HUES6 (cell line): ENCODE measurements around the gene PLA2G10.
A peak's percentile ranks its signal among the peaks of the same experiment; 100 is the strongest.
"Not testable (repeated sequence)": the region's sequence is repeated elsewhere in the genome, so short reads cannot be mapped to it uniquely, and the experiment has no call there.

Experiments
- H3K27ac ChIP-seq: 2 replicates; pipeline ENCODE4 v1.7.0; 2013; ENCODE audit warnings: low read depth, mild to moderate bottlenecking, low read length, inconsistent platforms
- H3K27me3 ChIP-seq: 2 replicates; pipeline ENCODE4 v1.6.1; 2013; ENCODE audit warnings: low read length; ENCODE audit not compliant: control insufficient read depth, insufficient read depth
- H3K36me3 ChIP-seq: 2 replicates; pipeline ENCODE4 v1.6.1; 2013; ENCODE audit warnings: low read length; ENCODE audit not compliant: control insufficient read depth, insufficient read depth
- H3K4me1 ChIP-seq: 2 replicates; pipeline ENCODE4 v1.6.1; 2013; ENCODE audit warnings: low read length; ENCODE audit not compliant: control insufficient read depth, insufficient read depth
- H3K4me3 ChIP-seq: 2 replicates; pipeline ENCODE4 v1.5.1; 2013; ENCODE audit warnings: low read depth, low read length
- H3K9ac ChIP-seq: one replicate; pipeline ENCODE4 v1.6.1; 2013; ENCODE audit warnings: mild to moderate bottlenecking, low read length
- H3K9me3 ChIP-seq: 2 replicates; pipeline ENCODE4 v1.6.1; 2013; ENCODE audit warnings: low read depth, low read length; ENCODE audit not compliant: control insufficient read depth, insufficient read depth

The PLA2G10 gene

DNA sequence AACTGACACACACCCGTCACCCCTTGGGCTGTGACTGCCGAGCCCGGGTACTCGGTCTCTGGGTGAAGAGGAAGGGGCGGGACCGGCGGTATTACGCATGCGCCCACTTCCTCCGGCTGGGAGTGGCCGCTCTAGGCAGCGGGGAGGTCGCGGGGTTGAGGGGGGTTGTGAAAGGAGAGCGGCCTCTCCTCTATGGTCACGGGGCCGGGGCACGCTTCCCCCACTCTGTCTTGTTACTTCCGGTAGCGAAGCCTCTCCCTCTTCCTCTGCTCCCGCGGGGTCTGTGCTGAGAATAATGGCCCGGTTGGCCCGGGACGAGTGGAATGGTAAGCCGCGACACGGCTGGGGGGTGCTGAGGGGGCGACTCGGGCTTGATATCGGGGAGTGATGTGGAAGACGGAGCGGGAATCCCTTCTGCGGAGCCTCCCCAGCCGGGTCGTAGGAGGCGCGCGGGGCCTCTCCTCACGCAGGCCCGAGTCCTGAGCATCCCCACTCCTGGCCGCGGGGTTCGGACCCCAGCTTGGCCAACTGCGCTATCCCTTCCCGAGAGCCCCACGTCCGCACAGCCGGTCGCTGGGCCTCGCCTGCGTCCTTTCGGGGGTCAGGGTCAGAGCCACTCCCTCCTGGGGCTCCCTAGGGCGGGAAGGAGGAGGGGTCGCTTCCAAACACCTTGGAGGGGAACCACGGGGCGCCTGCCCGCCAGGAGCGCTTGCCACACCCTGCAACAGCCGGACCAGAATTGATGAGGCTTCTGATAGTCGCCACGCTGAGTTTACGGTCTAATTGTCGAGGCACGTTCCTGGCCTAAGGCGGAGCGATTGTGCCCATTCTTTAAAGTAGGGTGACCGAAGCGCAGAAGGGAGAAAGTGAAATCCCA lies 61.2 kb downstream of the PLA2G10 start, which contains the start of gene BFAR:
Gene BFAR (plus strand): TSS at position 259 of the 877 bp plus-strand sequence. CDS start 11,396 bp downstream, outside the sequence.
- Histone ChIP-seq H3K9me3 (no peaks in the 10 kb centered on the region), H3K27me3 (no peaks in the 10 kb centered on the region), H3K27ac (peak within 1 kb of the TSS; percentile 89), H3K4me1 (peaks cover 36% of the 10 kb centered on the region), H3K9ac (peak within 1 kb of the TSS; percentile 91), H3K36me3 (peaks cover 10% of the 10 kb centered on the region), H3K4me3 (peak within 1 kb of the TSS; percentile 86)

DNA sequence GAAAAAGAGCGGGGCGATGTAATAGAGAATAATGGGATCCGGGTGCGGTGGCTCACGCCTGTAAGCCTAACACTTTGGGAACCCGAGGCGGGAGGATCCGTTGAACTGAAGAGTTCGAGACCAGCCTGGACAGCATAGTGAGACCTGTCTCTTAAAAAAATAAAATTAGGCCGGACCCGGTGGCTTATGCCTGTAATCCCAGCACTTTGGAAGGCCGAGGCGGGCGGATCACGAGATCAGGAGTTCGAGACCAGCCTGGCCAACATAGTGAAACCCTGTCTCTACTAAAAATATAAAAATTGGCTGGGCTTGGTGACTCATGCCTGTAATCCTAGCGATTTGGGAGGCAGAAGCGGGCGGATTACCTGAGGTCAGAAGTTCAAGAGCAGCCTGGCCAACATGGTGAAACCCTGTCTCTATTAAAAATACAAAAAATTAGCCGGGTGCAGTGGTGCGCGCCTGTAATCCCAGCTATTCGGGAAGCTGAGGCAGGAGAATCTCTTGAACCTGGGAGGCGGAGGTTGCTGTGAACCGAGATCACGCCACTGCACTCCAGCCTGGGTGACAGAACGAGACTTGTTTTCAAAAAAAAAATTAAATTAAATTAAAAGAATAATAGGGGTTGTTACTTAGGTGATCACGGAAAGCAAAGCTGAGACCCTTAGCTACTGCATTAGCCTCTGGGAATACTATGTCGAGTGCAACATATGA lies 63.3 kb downstream of the PLA2G10 start:
- H3K4me3 ChIP-seq = peak overlapping the region; percentile 89
- H3K9ac ChIP-seq = peak overlapping the region; percentile 74
- H3K36me3 ChIP-seq = peaks cover 29% of the 10 kb centered on the region
- peaks cover 24% of the 10 kb centered on the region for H3K4me1 ChIP-seq
- not testable (repeated sequence) for H3K27me3 ChIP-seq, H3K9me3 ChIP-seq
- peak overlapping the region; percentile 50; the same call in 1 of the 2 replicates for H3K27ac ChIP-seq

DNA sequence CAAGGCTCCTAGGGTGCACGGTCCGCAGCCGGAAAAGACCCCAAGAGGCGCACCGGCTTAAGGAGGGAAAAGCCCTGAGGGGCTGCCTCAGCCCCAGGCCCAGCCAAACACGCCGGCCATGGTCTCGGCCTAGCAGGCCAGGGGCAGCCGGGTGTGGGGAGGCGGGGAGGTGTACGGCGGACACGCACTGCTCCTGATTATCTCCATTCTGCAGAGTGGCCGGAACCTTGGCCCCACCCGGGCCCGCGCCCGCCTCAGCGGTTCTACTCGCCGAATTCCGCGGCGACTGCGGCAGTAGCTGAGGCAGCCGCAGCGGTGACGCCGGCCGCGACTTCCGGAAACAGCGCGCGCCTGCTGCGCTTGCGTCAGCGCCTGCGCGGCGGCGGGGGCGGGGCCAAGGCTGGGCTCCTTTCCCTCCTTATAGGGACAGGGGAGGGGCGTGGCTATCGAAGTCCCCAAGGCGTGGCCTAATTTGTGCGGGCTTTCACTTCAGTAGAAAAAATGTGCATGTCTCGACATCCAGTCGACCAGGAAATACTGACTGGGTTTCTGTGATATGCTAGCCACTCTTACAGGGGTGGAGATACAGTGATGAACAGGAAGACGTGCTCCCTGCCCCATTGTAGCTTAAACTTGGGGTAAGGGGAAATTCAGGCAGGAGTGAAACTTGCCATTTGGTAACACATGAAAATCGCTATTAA lies 64.0 kb downstream of the PLA2G10 start, which contains the start of gene PARN:
Gene PARN (minus strand): TSS at position 342 of the 701 bp plus-strand sequence. CDS start 135 bp downstream, at position 207.
- Histone ChIP-seq H3K27me3 (no peaks in the 10 kb centered on the region), H3K9ac (peak within 1 kb of the TSS; percentile 97), H3K4me3 (peak within 1 kb of the TSS; percentile 89), H3K4me1 (peaks cover 18% of the 10 kb centered on the region), H3K36me3 (peaks cover 36% of the 10 kb centered on the region), H3K27ac (peak within 1 kb of the TSS; percentile 95), H3K9me3 (no peaks in the 10 kb centered on the region)

DNA sequence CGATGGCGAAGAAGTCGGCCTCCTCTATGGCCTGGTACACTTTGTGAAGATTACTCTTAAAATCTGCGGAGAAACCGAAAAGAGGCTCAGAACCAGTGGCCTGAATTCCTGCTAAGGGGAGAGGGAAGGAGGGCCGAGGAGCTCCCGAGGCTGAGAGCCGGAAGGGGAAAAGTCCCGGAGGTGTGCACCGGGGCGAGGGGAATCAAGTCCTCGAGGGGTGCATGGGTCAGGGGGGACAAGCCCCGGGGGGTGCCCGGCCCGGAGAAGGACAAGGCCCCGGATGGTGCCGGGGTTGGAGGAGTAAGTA lies 64.5 kb downstream of the PLA2G10 start:
- Histone ChIP-seq H3K4me1 (peaks cover 13% of the 10 kb centered on the region), H3K4me3 (peak overlapping the region; percentile 89), H3K9me3 (no peaks in the 10 kb centered on the region), H3K27ac (peak overlapping the region; percentile 95), H3K27me3 (no peaks in the 10 kb centered on the region), H3K9ac (peak overlapping the region; percentile 97), H3K36me3 (peaks cover 40% of the 10 kb centered on the region)

DNA sequence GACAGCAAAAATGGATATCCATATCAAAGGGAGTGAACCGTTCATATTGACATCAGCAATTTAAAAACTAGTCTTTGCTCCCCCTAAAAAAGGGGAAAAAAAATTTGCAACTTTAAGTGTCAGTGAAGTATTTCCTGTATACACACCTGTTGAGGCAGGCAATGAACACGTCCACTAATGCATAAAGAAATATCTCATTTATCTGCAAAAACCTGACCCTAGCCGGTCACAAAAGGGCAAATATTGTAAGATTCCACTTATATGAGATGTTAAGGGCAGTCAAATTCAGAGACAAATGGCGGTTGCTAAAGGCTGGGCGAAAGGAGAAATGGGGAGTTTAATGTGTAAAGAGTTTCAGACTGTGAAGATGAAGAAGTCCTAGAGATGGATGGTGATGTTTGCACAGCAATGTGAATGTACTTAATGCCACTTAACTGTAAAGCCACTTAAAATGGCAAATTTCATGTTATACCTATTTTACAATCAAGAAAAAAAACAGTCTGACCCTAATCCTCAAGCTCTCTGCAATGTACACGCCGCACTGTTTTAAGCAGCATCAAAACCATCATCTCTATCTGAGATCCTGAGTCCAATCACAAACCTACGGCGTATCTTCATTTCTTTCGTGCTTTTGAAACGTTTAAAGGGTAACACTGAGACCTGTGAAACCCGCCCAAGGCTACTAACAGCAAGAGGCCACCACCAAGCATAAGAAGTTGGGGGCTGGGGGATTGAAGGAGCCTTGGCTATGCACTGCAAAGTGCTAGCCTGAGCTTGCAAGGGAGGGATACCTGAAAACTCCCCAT lies 65.1 kb downstream of the PLA2G10 start:
- Histone ChIP-seq H3K27me3 (no peaks in the 10 kb centered on the region), H3K9ac (peak overlapping the region; percentile 97), H3K27ac (peak overlapping the region; percentile 95), H3K9me3 (no peaks in the 10 kb centered on the region), H3K36me3 (peaks cover 46% of the 10 kb centered on the region), H3K4me1 (peaks cover 8% of the 10 kb centered on the region), H3K4me3 (peak overlapping the region; percentile 89)

DNA sequence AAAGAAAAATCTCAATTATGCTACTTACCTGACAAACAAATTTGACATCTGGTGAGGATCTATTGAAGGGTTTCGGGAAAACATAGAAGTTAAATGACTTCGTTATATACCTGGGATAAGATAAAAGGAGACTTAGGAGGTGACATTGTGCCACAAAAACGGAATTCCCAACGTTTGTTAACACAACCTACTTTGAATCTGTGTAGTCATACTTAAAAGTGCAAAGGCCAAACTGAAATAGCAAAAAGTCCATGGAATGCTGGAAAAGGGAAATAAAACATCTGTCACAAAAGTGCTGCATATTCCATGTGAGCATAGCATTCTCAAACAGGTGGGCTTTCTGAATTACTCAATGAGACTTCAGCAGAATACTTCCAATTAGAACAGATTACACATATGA lies 67.0 kb downstream of the PLA2G10 start:
- Histone ChIP-seq H3K4me1 (peaks cover 8% of the 10 kb centered on the region), H3K9me3 (no peaks in the 10 kb centered on the region), H3K36me3 (peaks cover 63% of the 10 kb centered on the region), H3K27me3 (no peaks in the 10 kb centered on the region), H3K27ac (no peak overlapping the region), H3K4me3 (no peak overlapping the region), H3K9ac (no peak overlapping the region)
